Upper lobe of left lung (tissue), 4 donors: Measurements from ENCODE around the gene DPP9.

Experiments used
- CTCF ChIP-seq, 6 experiments: fragments of 450-650 bp in 4 of 6; fragments of 200-600 bp in 2 of 6; sonication (generic) in 2 of 6; IDR thresholded peaks; one replicate each; pipeline ENCODE4 v1.5.1; 2016 to 2019; ENCODE audit warnings: antibody characterized with exemption in 6 of 6
- POLR2A ChIP-seq, 4 donors: fragments of 450-650 bp; IDR thresholded peaks; one replicate each; pipeline ENCODE4 v1.5.1; 2016 to 2017; ENCODE audit warnings: antibody characterized with exemption in 4 of 4, mild to moderate bottlenecking in 2 of 4

- TF ChIP-seq CTCF (IDR thresholded peaks at IDR 0.05): no peak
- TF ChIP-seq POLR2A (IDR thresholded peaks at IDR 0.05): no peak
Measured at GRCh38 chr19:4772566-4772965, 48.9 kb upstream of the DPP9 start.
